ENCODE measurements around the gene STXBP1.

- TF ChIP-seq, protein P1, sequence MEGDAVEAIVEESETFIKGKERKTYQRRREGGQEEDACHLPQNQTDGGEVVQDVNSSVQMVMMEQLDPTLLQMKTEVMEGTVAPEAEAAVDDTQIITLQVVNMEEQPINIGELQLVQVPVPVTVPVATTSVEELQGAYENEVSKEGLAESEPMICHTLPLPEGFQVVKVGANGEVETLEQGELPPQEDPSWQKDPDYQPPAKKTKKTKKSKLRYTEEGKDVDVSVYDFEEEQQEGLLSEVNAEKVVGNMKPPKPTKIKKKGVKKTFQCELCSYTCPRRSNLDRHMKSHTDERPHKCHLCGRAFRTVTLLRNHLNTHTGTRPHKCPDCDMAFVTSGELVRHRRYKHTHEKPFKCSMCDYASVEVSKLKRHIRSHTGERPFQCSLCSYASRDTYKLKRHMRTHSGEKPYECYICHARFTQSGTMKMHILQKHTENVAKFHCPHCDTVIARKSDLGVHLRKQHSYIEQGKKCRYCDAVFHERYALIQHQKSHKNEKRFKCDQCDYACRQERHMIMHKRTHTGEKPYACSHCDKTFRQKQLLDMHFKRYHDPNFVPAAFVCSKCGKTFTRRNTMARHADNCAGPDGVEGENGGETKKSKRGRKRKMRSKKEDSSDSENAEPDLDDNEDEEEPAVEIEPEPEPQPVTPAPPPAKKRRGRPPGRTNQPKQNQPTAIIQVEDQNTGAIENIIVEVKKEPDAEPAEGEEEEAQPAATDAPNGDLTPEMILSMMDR (conservative IDR thresholded peaks at IDR 0.05), result no peak
- no peak for TF ChIP-seq EZH2 (IDR thresholded peaks at IDR 0.05; ENCODE audit: low read depth)
These were observed 38.9 kb upstream of the STXBP1 start for GRCh38 chr9:127572961-127573721.
